Activated CD8-positive, alpha-beta memory T cell treated with anti-CD3 and anti-CD28 coated beads, Interleukin-2, amount 50 U/mL, for 4 hours (primary cell): Measurements from ENCODE around the gene RAB8A.
"Not testable (repeated sequence)": the region's sequence is repeated elsewhere in the genome, so short reads cannot be mapped to it uniquely, and the experiment has no call there.

Experiments
- DNase-seq: peaks from one replicate; pipeline ENCODE4 v3.0.0-alpha.2; 2020

Gene RAB8A

DNA sequence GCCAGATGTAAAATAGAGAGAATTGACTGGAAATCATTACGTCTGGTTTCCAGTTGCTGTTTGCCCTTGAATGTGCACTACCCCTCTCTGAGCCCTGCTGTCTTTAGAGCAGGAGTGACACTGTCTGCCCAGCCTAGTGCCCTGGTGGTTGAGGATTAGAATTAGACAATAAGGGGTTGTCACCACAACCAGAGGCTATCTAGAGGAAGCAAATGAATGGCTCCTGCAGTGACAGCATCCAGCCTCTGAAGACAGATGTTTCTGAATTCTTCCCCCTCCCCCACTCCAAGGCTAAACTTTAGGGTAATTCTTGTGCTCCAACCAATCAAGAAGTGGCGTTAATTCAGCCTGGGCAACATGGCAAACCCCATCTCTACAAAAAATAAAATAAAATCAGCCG is 2.0 kb downstream of the RAB8A start:
- no peak for DNase-seq

GRCh38 chr19:16115301-16116039 is 3.8 kb downstream of the RAB8A start:
- no peak for DNase-seq

- DNase-seq: no peak
These were observed 4.4 kb downstream of the RAB8A start for GRCh38 chr19:16116067-16116466.

DNA sequence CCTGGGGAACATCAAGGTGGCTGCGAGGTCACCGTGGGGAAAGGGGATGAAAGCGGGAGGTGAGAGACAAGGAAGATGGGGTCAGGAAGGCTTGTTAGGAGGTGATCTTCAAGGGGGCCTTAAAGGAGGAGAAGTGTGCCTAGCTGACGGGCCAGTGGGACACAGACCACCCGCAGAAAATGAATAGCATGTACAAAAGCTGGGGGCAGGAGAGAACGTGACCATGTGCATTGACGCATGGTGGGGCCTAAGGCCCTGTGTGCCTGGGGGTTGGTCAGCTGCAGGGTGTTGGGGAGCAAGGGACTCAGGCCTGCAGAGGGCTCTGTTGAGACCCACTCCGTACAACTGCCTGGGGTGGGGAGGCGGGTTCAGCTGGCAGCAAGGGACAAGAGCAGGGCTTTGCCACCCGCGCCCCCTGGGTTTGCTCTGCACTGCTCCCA is 5.9 kb downstream of the RAB8A start:
- no peak for DNase-seq

- DNase-seq: no peak
These were observed 6.9 kb downstream of the RAB8A start for GRCh38 chr19:16118489-16119033.

GRCh38 chr19:16119075-16119857 is 7.6 kb downstream of the RAB8A start:
- not testable (repeated sequence) for DNase-seq

GRCh38 chr19:16121141-16121540 is 9.5 kb downstream of the RAB8A start:
- DNase-seq: no peak

- no peak for DNase-seq
These were observed 10.3 kb downstream of the RAB8A start for GRCh38 chr19:16121967-16122366.

- DNase-seq: no peak
These were observed 13.3 kb downstream of the RAB8A start for GRCh38 chr19:16124953-16125352.

- DNase-seq: no peak
These were observed 14.2 kb downstream of the RAB8A start for GRCh38 chr19:16125737-16126495.

DNA sequence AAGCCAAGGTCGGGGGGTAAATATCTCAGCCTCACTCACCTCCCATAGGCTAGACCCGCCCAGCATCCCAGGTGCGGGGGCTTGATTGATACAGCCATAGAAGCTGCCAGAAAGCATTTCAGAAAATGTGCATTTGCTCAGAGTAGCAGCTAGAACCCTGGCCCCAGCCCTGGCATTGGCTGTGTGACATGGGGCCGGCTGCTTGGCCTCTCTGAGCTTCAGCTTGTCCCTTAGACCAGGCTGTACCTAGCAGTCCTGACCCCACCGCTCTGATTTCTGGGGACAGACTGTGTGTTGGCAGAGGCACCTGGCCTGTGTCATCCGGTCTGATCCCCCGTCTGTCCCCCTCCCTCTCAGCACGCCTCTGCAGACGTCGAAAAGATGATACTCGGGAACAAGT is 15.4 kb downstream of the RAB8A start:
- no peak for DNase-seq

DNA sequence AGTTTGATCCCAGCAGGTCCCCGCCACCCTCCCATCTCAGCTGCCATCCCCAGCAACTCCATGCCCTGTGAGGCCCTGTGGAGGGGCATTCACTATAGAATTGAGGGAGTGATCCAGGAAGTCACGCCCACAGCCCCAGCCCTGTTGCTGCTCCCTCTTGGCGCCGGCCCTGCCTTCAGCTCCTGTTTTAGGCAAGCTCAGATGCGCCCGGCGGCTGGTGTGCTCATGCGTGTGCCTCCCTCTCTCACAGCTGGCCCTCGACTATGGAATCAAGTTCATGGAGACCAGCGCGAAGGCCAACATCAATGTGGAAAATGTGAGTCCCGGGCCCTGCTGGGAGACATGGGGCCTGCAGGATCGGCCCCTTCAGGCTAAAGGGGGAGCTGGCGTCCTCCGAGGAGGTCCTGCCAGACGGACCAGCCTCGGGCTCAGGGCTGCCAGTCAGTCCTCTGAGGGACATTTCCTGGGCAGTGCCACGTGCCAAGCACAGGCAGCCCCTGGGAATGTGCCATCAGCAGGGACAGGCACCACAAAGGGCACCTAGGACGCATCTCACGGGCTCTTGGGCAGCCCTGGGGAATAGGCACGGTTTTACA is 16.2 kb downstream of the RAB8A start:
- DNase-seq: no peak

GRCh38 chr19:16131648-16132047 is 20.0 kb downstream of the RAB8A start:
- DNase-seq: no peak

DNA sequence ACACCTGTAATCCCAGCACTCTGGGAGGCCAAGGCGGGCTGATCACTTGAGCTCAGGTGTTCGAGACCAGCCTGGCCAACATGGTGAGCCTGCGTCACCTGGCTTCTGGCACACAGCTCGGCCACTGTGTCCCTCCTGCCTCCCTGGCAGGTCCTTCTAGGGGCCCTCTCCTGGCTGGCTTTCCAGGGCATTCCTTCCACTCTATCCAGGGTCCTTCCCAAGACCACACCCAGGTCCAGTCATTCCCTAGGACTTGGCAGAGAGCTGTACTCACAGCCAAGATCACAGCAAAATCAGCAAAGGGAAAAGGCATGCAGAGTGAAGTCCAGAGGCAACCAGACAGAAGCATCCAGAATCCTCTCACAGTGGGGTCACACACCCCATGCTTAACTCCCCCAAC is 22.1 kb downstream of the RAB8A start:
- DNase-seq: no peak

DNA sequence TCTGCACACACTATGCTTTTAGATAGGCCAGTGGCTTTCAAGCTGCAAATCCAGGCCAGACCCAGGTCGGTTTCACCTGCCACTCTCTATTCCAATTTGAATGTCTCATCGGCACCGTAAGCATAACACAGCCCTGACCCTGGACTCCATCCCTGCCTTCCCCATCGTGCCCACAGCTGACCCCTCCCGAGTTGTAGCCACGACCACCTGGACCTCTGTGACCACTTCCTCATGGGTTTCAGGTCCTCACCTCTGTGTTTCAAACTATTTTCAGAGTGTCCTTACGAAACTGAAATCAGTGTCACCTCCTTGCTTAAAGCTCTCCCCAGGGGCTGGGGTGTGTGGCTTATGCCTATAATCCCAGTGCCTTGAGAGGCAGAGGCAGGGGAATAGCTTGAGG is 22.8 kb downstream of the RAB8A start:
- no peak for DNase-seq

DNA sequence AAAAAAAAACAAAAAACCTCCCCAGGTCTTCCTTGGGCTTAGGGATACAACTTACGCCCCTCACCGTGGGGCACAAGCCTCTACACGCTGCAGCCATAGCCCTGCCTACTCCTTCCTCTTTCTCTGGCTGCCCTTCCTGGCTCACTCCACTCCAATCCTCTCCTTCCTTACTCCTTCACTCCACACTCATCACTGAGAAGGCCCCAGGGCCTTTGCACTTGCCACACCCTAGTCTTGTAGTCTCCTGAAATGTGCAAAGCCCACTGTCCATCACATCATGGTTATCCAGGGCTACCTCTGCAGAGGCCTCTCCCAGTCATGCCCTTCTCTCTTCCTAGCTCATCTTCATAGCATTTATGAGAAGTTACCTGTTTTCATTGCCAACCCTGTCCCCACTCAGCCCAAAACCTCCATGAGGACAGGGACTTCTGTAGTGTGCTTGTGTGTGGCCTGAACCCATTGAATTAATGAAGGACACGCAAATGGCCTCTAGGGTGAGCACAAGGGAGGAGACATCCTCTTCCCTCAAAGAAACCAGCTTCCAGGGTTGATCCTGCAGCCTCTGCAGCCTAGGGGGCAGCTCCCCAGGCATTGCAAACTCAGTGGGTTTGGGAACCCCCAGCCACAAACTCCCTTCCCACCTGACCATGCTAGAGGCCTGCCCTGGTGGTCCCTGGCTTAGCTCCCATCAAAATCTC is 23.9 kb downstream of the RAB8A start:
- no peak for DNase-seq

- no peak for DNase-seq
These were observed 24.7 kb downstream of the RAB8A start for GRCh38 chr19:16136185-16136999.

DNA sequence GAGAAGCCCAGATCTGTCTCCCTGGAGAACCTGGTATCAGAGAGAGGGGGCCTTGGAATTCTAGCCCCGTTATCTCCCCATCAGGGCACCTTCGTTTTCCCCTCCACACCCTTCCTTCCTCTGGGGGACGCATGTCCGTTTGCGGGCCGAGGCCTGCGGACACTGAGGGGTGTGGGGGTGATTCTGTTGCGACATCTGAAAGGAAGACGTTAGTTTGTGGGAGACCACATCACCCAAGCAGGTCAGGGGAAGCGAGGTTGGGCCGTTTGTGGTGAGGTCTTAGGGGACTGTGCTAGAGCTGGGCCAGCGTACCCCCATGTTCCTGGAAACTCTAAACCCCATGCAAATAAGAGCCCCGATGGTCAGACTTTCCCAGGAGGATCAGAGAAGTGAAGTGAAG is 28.1 kb downstream of the RAB8A start:
- DNase-seq: no peak

GRCh38 chr19:16141043-16141442 is 29.4 kb downstream of the RAB8A start:
- DNase-seq: no peak

DNA sequence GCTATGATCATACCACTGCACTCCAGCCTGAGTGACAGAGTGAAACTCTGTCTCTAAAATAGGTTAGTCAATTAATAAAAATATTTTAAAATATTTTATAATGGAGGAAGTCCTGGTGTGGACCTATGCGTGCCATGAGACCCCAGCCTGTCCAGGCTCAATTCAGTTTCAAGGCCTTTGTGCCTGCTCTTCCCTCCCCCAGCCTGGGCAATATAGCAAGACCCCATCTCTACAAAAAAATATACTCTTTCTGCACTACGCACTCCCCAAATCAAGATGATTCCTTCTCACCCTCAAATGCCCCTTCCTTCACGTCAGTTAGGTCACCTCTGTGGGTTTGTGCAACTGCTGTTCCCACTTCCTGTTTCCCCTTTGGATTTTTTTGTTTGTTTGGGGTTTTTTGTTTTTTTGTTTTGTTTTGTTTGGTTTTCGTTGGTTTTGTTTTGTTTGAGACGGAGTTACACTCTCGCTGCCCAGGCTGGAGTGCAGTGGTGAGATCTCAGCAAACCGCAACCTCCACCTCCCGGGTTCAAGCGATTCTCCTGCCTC is 30.4 kb downstream of the RAB8A start:
- DNase-seq: no peak
